HepG2 (cell line): ENCODE data around the gene BRCA1. TPM values are rescaled to one million over a fixed set of nuclear protein-coding genes. Genes with fewer than 3 reads are reported as not detected.

Experiments used
- ATAC-seq: fragments of 200-7000 bp; cut with Tn5 transposase; 3 replicates; pipeline ENCODE4 v1.9.1; 2020; ENCODE audit warnings: mild to moderate bottlenecking, moderate library complexity
- BruUV-seq: library from RNA; stranded (reverse); fragments of 400-500 nt; replicated peaks from 2 replicates; lab custom pipeline; 2021; lab: Mats Ljungman, UMichigan
- CTCF ChIA-PET: fragments of 300-600 bp; formaldehyde crosslinking; extraction: SDS; loops from one replicate; lab custom pipeline; 2021; ENCODE audit warnings: low total read pairs, inconsistent platforms, low intra/inter-chr PET ratio; lab: Yijun Ruan, JAX
- POLR2A ChIA-PET: fragments of 350-600 bp; sonication (Branson Sonifier 250); formaldehyde crosslinking; loops from one replicate; lab custom pipeline; 2020; ENCODE audit warnings: antibody characterized with exemption, inconsistent platforms; lab: Yijun Ruan, JAX
- DNase-seq: peaks from one replicate; pipeline ENCODE4 v3.0.0-alpha.2; 2015; ENCODE audit warnings: low spot score
- FAIRE-seq: peaks from 3 replicates; lab custom pipeline; 2011; peaks lifted over from hg19 to GRCh38; lab: Jason Lieb, UNC
- H2AFZ ChIP-seq: one replicate; pipeline ENCODE4 v1.6.1; 2011; ENCODE audit warnings: low read length, inconsistent platforms
- H3K27ac ChIP-seq: fragments of 300-600 bp; 3 replicates; pipeline ENCODE4 v1.8.0; 2011; ENCODE audit warnings: mixed run types, mild to moderate bottlenecking, mixed read lengths, low read length, inconsistent platforms; ENCODE audit not compliant: insufficient read depth; ENCODE audit errors: extremely low read length
- H3K27me3 ChIP-seq, 2 experiments: fragments of 200-600 bp in 1 of 2; 2 replicates in 1 of 2; 3 replicates in 1 of 2; pipeline versions ENCODE4 v1.6.0 to v1.8.0; 2011; ENCODE audit warnings: low read length in 2 of 2, mild to moderate bottlenecking in 2 of 2, moderate library complexity in 2 of 2, inconsistent platforms in 1 of 2; ENCODE audit not compliant: insufficient read depth in 2 of 2, control insufficient read depth in 1 of 2
- H3K36me3 ChIP-seq, 2 experiments: fragments of 200-600 bp in 1 of 2; replicated peaks in 1 of 2; 2 replicates in 1 of 2; 3 replicates in 1 of 2; pipeline versions ENCODE4 v1.5.1 to v1.8.0; 2011; ENCODE audit warnings: low read length in 2 of 2, inconsistent platforms in 1 of 2; ENCODE audit not compliant: insufficient read depth in 2 of 2, control insufficient read depth in 1 of 2
- H3K4me1 ChIP-seq: 2 replicates; pipeline ENCODE4 v1.5.1; 2012; ENCODE audit warnings: low read length, inconsistent platforms; ENCODE audit not compliant: insufficient read depth
- H3K4me2 ChIP-seq: 2 replicates; pipeline ENCODE4 v1.6.0; 2011; ENCODE audit warnings: low read depth, low read length, inconsistent platforms
- H3K4me3 ChIP-seq, 3 experiments: fragments of 200-600 bp in 1 of 3; sonication (generic), shearing (Covaris generic) in 1 of 3; replicated peaks in 1 of 3; 2 replicates each; pipeline ENCODE4 v1.5.1; 2011 to 2016; ENCODE audit warnings: low read length in 3 of 3, inconsistent platforms in 2 of 3, low read depth in 2 of 3, mild to moderate bottlenecking in 2 of 3, control low read depth in 1 of 3, mixed read lengths in 1 of 3; ENCODE audit not compliant: insufficient read depth in 1 of 3
- H3K79me2 ChIP-seq: one replicate; pipeline ENCODE4 v1.6.1; 2011; ENCODE audit warnings: low read length, inconsistent platforms; ENCODE audit not compliant: insufficient read depth
- H3K9ac ChIP-seq: 2 replicates; pipeline ENCODE4 v1.6.0; 2011; ENCODE audit warnings: mild to moderate bottlenecking, low read depth, low read length, inconsistent platforms; ENCODE audit not compliant: insufficient read depth
- H3K9me3 ChIP-seq: 2 replicates; pipeline ENCODE4 v1.5.1; 2012; ENCODE audit warnings: mild to moderate bottlenecking, low read length
- H4K20me1 ChIP-seq: 2 replicates; pipeline ENCODE4 v1.6.0; 2011; ENCODE audit warnings: inconsistent platforms, mild to moderate bottlenecking, low read length, moderate library complexity; ENCODE audit not compliant: insufficient read depth
- GABPA ChIP-seq, 2 experiments: IDR thresholded peaks; 2 replicates each; pipeline ENCODE4 v1.6.1; 2011 to 2016; ENCODE audit warnings: low read depth in 2 of 2, low read length in 1 of 2, missing biosample characterization in 1 of 2, missing genetic modification characterization in 1 of 2
- KAT7 ChIP-seq: IDR thresholded peaks from 2 replicates; pipeline ENCODE4 v1.6.1; 2018; ENCODE audit warnings: borderline replicate concordance, missing compliant biosample characterization
- MED1 ChIP-seq: sonication (generic); formaldehyde crosslinking; IDR thresholded peaks from 2 replicates; pipeline ENCODE4 v1.4.0; 2020; ENCODE audit warnings: missing genetic modification reagents
- TCF7 ChIP-seq: sonication (generic); IDR thresholded peaks from 2 replicates; pipeline ENCODE4 v1.6.1; 2016; ENCODE audit warnings: antibody characterized with exemption, low read depth
- ZNF12 ChIP-seq: sonication (generic); formaldehyde crosslinking; IDR thresholded peaks from 2 replicates; pipeline ENCODE4 v1.5.0; 2020; ENCODE audit warnings: missing genetic modification reagents
- ZNF407 ChIP-seq: sonication (generic); formaldehyde crosslinking; IDR thresholded peaks from one replicate; pipeline ENCODE4 v1.5.1; 2020; ENCODE audit warnings: mild to moderate bottlenecking, missing genetic modification reagents; ENCODE audit errors: not compliant biosample characterization
- ZNF550 ChIP-seq: sonication (generic); formaldehyde crosslinking; IDR thresholded peaks from 2 replicates; pipeline ENCODE4 v1.4.0; 2020; ENCODE audit warnings: mild to moderate bottlenecking, missing genetic modification reagents, borderline replicate concordance
- WGBS: methylation state at CpG from one replicate; pipeline ENCODE4 v1.1.6; 2017; ENCODE audit warnings: low lambda C conversion rate; 5-methylcytosine and 5-hydroxymethylcytosine counted together
- in situ Hi-C: cut with HindIII; loops from 2 replicates; pipeline ENCODE4 v1.10.0; 2017; ENCODE audit warnings: low pct_unique_long_range_greater_than_20kb; ENCODE audit not compliant: extremely low pct_ligation_motif_present
- intact Hi-C: fragments of 100-400 bp; cut with micrococcal nuclease; formaldehyde crosslinking; loops from one replicate; pipeline ENCODE4 v1.10.0; 2022; ENCODE audit not compliant: unreplicated experiment
- polyA plus RNA-seq, 8 experiments: library from polyadenylated mRNA; depleted of rRNA in 3 of 8; stranded (reverse) in 7 of 8; unstranded in 1 of 8; fragments of >200 nt; fragmentation: Illumina TruSeq in 4 of 8; extraction: Trizol in 4 of 8; gene quantifications; 2 replicates each; pipeline versions ENCODE4 v1.2.1 to v1.2.3, GENCODE V29; 2011 to 2016; ENCODE audit warnings: low read depth in 4 of 8, missing spikeins in 1 of 8, mixed read lengths in 1 of 8; ENCODE audit not compliant: insufficient read depth in 1 of 8
- total RNA-seq, 5 experiments: library from RNA; depleted of rRNA; stranded (reverse); fragments of >200 nt; fragmentation: Illumina TruSeq; extraction: Trizol; gene quantifications; 2 replicates each; pipeline ENCODE4 v1.2.3, GENCODE V29; 2016; ENCODE audit warnings: low read depth in 1 of 5
- TF ChIP-seq, protein P1 (sequence below): sonication (generic); IDR thresholded peaks from 2 replicates; pipeline ENCODE4 v1.6.1; 2016; ENCODE audit warnings: low read depth, borderline replicate concordance

Gene BRCA1
- total and polyA plus RNA-seq, 2 of the 13 experiments (the other 11 are each of a cell fraction or from before 2014, with no cell fraction given): 13.3 to 37.5 TPM

GRCh38 chr17:43042025-43042628, 83.0 kb downstream of the BRCA1 start:
- Histone ChIP-seq H3K36me3 (peaks cover 0 to 4% of the 10 kb centered on the region in 2 experiments; a peak in 1 of 5 replicates), H3K4me2 (no peak overlapping the region), H3K79me2 (no peaks in the 10 kb centered on the region), H3K27ac (no peak overlapping the region), H3K27me3 (no peaks in the 10 kb centered on the region), H3K9me3 (no peaks in the 10 kb centered on the region), H3K4me3 (no peak overlapping the region), H3K4me1 (peaks cover 27% of the 10 kb centered on the region), H4K20me1 (no peaks in the 10 kb centered on the region), H2AFZ (no peak overlapping the region), H3K9ac (no peak overlapping the region)
- intact Hi-C loops: no loop called here
- ChIA-PET CTCF (no interaction called here), POLR2A (interaction anchor here (1.9 to 2.9 kb wide), 2 partner anchors 27 to 44 kb away, joined by 7 to 9 read pairs; partner anchors contain the start of gene RPL27)
- no TSS peak for BruUV-seq
- FAIRE-seq (peak; percentile 18), ATAC-seq (no peak), DNase-seq (no peak)
- 91% methylated on average over 5 of the region's 5 CpGs for WGBS
- TF ChIP-seq, protein P1, sequence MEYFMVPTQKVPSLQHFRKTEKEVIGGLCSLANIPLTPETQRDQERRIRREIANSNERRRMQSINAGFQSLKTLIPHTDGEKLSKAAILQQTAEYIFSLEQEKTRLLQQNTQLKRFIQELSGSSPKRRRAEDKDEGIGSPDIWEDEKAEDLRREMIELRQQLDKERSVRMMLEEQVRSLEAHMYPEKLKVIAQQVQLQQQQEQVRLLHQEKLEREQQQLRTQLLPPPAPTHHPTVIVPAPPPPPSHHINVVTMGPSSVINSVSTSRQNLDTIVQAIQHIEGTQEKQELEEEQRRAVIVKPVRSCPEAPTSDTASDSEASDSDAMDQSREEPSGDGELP: no peak
- TF ChIP-seq ZNF12: no peak
- in situ Hi-C loops: no loop called here

DNA sequence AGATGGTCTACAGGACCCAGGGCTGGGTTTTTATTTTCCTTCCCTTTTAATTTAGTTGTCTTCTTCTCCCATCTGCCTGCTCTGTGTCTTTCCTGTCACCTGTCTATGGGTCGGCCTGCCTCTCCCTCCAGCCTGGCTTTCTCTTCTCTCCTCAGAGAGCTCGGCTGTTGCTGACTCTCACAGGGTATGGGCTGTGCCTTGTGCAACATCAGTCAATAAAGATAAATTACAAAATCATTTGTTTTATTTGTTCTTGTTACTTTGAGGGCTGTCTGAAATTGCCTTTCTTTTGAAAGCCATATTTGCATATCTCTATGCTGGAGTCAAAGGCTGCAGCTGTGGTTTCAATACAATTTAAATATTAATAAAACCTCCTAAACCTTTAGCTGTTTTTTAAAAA, 84.5 kb downstream of the BRCA1 start:
- in situ Hi-C loops (no loop called here), intact Hi-C loops (no loop called here)
- Histone ChIP-seq H3K4me1 (peaks cover 42% of the 10 kb centered on the region), H3K4me2 (0 out of 2 replicates have a peak overlapping the region, but pooled peaks have one; percentile 5), H3K79me2 (no peaks in the 10 kb centered on the region), H4K20me1 (no peaks in the 10 kb centered on the region), H3K27me3 (no peaks in the 10 kb centered on the region), H3K36me3 (peaks cover 0 to 4% of the 10 kb centered on the region in 2 experiments; a peak in 1 of 5 replicates), H2AFZ (peak overlapping the region; percentile 32), H3K4me3 (no peak overlapping the region), H3K9ac (no peak overlapping the region), H3K9me3 (no peaks in the 10 kb centered on the region), H3K27ac (peak overlapping the region; percentile 36)
- DNase-seq: peak; percentile 81
- peak; percentile 94 for ATAC-seq
- ChIA-PET CTCF (no interaction called here), POLR2A (interaction anchor here (0.8 to 2.9 kb wide), 5 partner anchors 16 to 86 kb away, joined by 3 to 10 read pairs (median 3); partner anchors contain the start of genes RPL27 and VAT1)
- BruUV-seq: no TSS peak
- WGBS: 6% methylated on average over 2 of the region's 2 CpGs
- peak; percentile 92 for FAIRE-seq
- TF ChIP-seq TCF7 (peak; percentile 60; the same call in 1 of the 2 replicates), GABPA (IDR thresholded peaks at IDR 0.05; ENCODE audit: low read depth, low read length) (no peak), GABPA (CRISPR knock-in tag; IDR thresholded peaks at IDR 0.05; ENCODE audit: low read depth) (no peak), KAT7 (CRISPR knock-in tag) (no peak), MED1 (CRISPR knock-in tag) (no peak), ZNF550 (CRISPR knock-in tag) (no peak), ZNF407 (CRISPR knock-in tag) (no peak)
